Stimulated activated naive CD8-positive, alpha-beta T cell treated with anti-CD3 and anti-CD28 coated beads, Interleukin-15, amount 100 ng/mL, for 72 hours (primary cell): ENCODE data around the gene TMEM174.
"Not testable (repeated sequence)": the region's sequence is repeated elsewhere in the genome, so short reads cannot be mapped to it uniquely, and the experiment has no call there.

Experiments
- ATAC-seq: fragments of 150-1000 bp; cut with Tn5 transposase; 2 replicates; pipeline ENCODE4 v1.10.0; 2021; ENCODE audit warnings: mild to moderate bottlenecking, moderate library complexity
- DNase-seq, 2 donors: peaks; one replicate each; pipeline ENCODE4 v3.0.0; 2021 to 2022
- H3K27ac Mint-ChIP-seq, 2 donors: one replicate each; pipeline ENCODE4 v1.8.0; 2022; ENCODE audit warnings: mild to moderate bottlenecking in 2 of 2, mixed read lengths in 2 of 2, moderate library complexity in 2 of 2
- H3K27me3 Mint-ChIP-seq: one replicate; pipeline ENCODE4 v1.8.0; 2022; ENCODE audit warnings: mixed read lengths
- H3K4me1 Mint-ChIP-seq: one replicate; pipeline ENCODE4 v1.8.0; 2022; ENCODE audit warnings: mild to moderate bottlenecking, mixed read lengths
- H3K4me3 Mint-ChIP-seq, 2 donors: one replicate each; pipeline ENCODE4 v1.8.0; 2022; ENCODE audit warnings: mild to moderate bottlenecking in 2 of 2, mixed read lengths in 2 of 2, moderate library complexity in 1 of 2
- H3K9me3 Mint-ChIP-seq, 2 donors: one replicate each; pipeline ENCODE4 v1.8.0; 2022; ENCODE audit warnings: mixed read lengths in 2 of 2

The TMEM174 gene

DNA sequence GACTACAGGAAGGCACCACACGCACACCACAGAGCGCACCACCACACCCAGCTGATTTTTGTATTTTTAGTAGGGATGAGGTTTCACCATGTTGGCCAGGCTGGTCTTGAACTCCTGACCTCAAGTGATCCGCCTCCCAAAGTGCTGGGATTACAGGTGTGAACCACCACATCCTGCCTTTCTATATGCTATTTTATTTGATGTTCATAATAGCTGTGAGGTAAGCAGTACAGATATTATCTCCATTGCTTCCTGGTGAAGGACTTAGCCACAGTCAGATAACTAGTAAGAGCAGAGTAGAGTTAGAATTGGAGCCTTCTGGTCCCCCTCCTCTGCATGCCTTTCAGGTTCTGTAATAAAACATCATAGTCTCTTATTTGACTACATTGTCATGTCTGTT, 46.3 kb downstream of the TMEM174 start:
- H3K9me3 Mint-ChIP-seq, H3K27ac Mint-ChIP-seq, DNase-seq, H3K4me3 Mint-ChIP-seq, ATAC-seq: not testable (repeated sequence)
- Mint-ChIP-seq H3K4me1 (peaks cover 20% of the 10 kb centered on the region), H3K27me3 (peaks cover 90% of the 10 kb centered on the region)

GRCh38 chr5:73221161-73221560, 48.2 kb downstream of the TMEM174 start:
- Mint-ChIP-seq H3K27ac (no peak overlapping the region), H3K9me3 (no peaks in the 10 kb centered on the region), H3K27me3 (peaks cover 87% of the 10 kb centered on the region), H3K4me1 (peaks cover 6% of the 10 kb centered on the region), H3K4me3 (no peak overlapping the region)
- DNase-seq = no peak
- no peak for ATAC-seq

DNA sequence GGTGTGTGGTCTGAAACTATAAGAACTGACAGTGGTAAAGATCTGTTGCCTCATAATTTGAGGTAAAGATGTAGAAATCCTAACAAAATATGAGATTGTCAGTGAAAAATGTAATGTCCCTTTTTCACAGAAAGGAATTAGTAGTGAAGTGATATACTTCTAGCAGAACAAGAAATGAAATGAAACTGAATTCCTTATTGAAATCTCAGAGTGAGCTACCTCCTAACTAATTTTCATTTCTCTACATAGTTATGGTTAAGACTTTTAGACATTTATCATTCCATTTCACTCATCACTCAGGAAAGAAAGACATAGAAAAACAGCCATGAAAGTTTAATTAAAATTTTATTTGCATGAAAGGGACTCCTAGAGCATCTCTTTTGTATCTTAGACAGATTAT, 48.7 kb downstream of the TMEM174 start:
- DNase-seq = no peak
- ATAC-seq = no peak
- peaks cover under 1% of the 10 kb centered on the region for H3K4me1 Mint-ChIP-seq
- H3K27me3 Mint-ChIP-seq = peaks cover 87% of the 10 kb centered on the region
- no peak overlapping the region for H3K4me3 Mint-ChIP-seq
- H3K27ac Mint-ChIP-seq = no peak overlapping the region
- H3K9me3 Mint-ChIP-seq = no peaks in the 10 kb centered on the region

DNA sequence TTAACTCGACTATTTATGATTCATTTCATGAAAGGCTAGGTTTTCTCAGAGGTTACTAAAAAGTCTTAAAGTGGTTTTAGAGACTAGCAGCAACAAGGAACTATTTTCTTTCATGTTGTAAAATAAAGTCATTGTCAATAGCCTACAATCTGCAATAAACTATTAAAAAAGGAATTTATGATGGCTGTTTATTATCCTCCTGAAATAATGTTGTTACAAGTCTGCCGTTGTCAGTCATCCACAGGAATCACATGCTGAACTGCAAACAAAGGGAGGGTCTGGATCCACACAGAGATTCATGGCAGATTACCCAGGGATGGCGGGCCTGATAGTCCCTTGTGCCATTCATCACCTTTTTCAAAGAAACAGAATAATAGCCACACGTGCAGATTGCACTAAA, 49.2 kb downstream of the TMEM174 start:
- Mint-ChIP-seq H3K4me1 (no peaks in the 10 kb centered on the region), H3K27ac (no peak overlapping the region), H3K9me3 (no peaks in the 10 kb centered on the region), H3K4me3 (no peak overlapping the region), H3K27me3 (peaks cover 87% of the 10 kb centered on the region)
- DNase-seq (no peak), ATAC-seq (no peak)
